ENCODE data around the gene RFX4.

Gene RFX4

DNA sequence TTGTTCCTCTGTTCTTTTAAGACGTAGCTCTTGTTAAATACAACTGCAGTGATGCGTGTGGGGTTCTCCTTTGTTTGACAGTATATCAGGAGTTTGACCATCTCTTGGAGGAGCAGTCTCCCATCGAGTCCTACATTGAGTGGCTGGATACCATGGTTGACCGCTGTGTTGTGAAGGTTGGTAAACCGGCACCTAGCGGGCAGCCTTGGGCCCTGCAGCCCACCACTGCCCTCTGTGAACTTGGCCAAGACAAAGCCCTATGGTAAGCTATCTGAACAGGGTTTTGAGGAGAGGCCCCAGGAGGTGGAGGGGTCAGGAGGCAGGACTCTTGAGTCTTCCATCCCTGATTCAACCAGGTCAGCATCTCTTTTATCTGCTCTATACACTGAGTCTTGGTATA is 137.1 kb downstream of the RFX4 start:
- TF ChIP-seq, protein P1, sequence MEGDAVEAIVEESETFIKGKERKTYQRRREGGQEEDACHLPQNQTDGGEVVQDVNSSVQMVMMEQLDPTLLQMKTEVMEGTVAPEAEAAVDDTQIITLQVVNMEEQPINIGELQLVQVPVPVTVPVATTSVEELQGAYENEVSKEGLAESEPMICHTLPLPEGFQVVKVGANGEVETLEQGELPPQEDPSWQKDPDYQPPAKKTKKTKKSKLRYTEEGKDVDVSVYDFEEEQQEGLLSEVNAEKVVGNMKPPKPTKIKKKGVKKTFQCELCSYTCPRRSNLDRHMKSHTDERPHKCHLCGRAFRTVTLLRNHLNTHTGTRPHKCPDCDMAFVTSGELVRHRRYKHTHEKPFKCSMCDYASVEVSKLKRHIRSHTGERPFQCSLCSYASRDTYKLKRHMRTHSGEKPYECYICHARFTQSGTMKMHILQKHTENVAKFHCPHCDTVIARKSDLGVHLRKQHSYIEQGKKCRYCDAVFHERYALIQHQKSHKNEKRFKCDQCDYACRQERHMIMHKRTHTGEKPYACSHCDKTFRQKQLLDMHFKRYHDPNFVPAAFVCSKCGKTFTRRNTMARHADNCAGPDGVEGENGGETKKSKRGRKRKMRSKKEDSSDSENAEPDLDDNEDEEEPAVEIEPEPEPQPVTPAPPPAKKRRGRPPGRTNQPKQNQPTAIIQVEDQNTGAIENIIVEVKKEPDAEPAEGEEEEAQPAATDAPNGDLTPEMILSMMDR (IDR thresholded peaks at IDR 0.05; ENCODE audit: insufficient read depth, low read length), result no peak
- TF ChIP-seq, protein P2, sequence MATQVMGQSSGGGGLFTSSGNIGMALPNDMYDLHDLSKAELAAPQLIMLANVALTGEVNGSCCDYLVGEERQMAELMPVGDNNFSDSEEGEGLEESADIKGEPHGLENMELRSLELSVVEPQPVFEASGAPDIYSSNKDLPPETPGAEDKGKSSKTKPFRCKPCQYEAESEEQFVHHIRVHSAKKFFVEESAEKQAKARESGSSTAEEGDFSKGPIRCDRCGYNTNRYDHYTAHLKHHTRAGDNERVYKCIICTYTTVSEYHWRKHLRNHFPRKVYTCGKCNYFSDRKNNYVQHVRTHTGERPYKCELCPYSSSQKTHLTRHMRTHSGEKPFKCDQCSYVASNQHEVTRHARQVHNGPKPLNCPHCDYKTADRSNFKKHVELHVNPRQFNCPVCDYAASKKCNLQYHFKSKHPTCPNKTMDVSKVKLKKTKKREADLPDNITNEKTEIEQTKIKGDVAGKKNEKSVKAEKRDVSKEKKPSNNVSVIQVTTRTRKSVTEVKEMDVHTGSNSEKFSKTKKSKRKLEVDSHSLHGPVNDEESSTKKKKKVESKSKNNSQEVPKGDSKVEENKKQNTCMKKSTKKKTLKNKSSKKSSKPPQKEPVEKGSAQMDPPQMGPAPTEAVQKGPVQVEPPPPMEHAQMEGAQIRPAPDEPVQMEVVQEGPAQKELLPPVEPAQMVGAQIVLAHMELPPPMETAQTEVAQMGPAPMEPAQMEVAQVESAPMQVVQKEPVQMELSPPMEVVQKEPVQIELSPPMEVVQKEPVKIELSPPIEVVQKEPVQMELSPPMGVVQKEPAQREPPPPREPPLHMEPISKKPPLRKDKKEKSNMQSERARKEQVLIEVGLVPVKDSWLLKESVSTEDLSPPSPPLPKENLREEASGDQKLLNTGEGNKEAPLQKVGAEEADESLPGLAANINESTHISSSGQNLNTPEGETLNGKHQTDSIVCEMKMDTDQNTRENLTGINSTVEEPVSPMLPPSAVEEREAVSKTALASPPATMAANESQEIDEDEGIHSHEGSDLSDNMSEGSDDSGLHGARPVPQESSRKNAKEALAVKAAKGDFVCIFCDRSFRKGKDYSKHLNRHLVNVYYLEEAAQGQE (IDR thresholded peaks at IDR 0.05; ENCODE audit: insufficient replicate concordance, low read depth), result no peak
- TF ChIP-seq GABPA (IDR thresholded peaks at IDR 0.05; ENCODE audit: low read depth), result no peak
- no peak for TF ChIP-seq POLR2AphosphoS5 (IDR thresholded peaks at IDR 0.05; ENCODE audit: low read depth)
- no peak for TF ChIP-seq SPI1 (IDR thresholded peaks at IDR 0.05; ENCODE audit: borderline replicate concordance, low read depth)
- Histone ChIP-seq H3K4me3 (replicated peaks; ENCODE audit: insufficient read depth, low read length) (no peak overlapping the region), H3K27ac (replicated peaks) (no peak overlapping the region), H3K27me3 (ENCODE audit: insufficient read depth, poor library complexity, severe bottlenecking) (peaks cover 16% of the 10 kb centered on the region)
- DNase-seq (ENCODE audit: low read depth in 1 of 2, low spot score in 1 of 2), result no peak

DNA sequence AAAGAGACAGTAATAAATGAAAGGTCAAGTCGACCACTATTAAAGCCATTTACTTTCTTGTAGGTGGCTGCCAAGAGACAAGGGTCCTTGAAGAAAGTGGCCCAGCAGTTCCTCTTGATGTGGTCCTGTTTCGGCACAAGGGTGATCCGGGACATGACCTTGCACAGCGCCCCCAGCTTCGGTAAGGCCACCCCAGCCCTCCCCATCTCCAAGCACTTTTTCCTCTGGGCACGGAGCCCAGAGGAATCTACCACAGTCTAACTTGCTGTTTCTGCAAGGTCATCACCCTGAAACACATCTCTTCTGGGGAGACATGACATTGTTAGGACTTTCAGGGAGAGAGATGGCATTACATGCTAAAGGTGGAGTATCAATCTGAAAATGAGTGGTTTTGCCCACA is 137.9 kb downstream of the RFX4 start:
- TF ChIP-seq, protein P1 (IDR thresholded peaks at IDR 0.05; ENCODE audit: insufficient read depth, low read length), result no peak
- no peak for TF ChIP-seq POLR2AphosphoS5 (IDR thresholded peaks at IDR 0.05; ENCODE audit: low read depth)
- TF ChIP-seq, protein P2 (IDR thresholded peaks at IDR 0.05; ENCODE audit: insufficient replicate concordance, low read depth), result no peak
- no peak for TF ChIP-seq SPI1 (IDR thresholded peaks at IDR 0.05; ENCODE audit: borderline replicate concordance, low read depth)
- no peak for TF ChIP-seq GABPA (IDR thresholded peaks at IDR 0.05; ENCODE audit: low read depth)
- DNase-seq (ENCODE audit: low read depth in 1 of 2, low spot score in 1 of 2), result no peak
- Histone ChIP-seq H3K4me3 (replicated peaks; ENCODE audit: insufficient read depth, low read length) (no peak overlapping the region), H3K27ac (replicated peaks) (no peak overlapping the region), H3K27me3 (ENCODE audit: insufficient read depth, poor library complexity, severe bottlenecking) (peaks cover 16% of the 10 kb centered on the region)

DNA sequence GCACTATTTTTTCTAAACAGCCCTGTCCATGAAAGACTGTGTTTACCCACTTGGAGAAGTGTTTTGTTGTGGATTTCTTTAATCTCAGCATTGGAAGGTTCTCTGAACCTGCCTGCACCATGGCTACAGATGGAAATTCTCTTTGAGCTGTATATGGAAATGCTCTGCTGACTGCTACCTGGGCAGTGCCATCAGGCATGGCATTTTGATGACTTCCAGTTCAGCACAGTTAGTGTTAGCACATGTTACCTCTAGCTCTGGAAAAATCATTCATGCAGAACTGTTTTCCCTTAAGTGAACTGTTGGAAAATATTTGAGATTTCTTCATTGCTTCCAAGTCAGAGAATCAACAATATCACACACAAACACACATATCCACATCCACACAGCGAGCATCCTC is 139.1 kb downstream of the RFX4 start:
- DNase-seq (ENCODE audit: low read depth in 1 of 2, low spot score in 1 of 2), result no peak
- Histone ChIP-seq H3K27me3 (ENCODE audit: insufficient read depth, poor library complexity, severe bottlenecking) (peaks cover 16% of the 10 kb centered on the region), H3K4me3 (replicated peaks; ENCODE audit: insufficient read depth, low read length) (no peak overlapping the region), H3K27ac (replicated peaks) (no peak overlapping the region)
- TF ChIP-seq POLR2AphosphoS5 (IDR thresholded peaks at IDR 0.05; ENCODE audit: low read depth) (no peak), GABPA (IDR thresholded peaks at IDR 0.05; ENCODE audit: low read depth) (no peak), SPI1 (IDR thresholded peaks at IDR 0.05; ENCODE audit: borderline replicate concordance, low read depth) (no peak)
- TF ChIP-seq, protein P2 (IDR thresholded peaks at IDR 0.05; ENCODE audit: insufficient replicate concordance, low read depth), result no peak
- TF ChIP-seq, protein P1 (IDR thresholded peaks at IDR 0.05; ENCODE audit: insufficient read depth, low read length), result no peak

All from HL-60 (cell line).